ENCODE results near the gene U2AF2. TPM values are rescaled to one million over a fixed set of nuclear protein-coding genes. Genes with fewer than 3 reads are reported as not detected.

Gene U2AF2
- total RNA-seq, 1 experiment from 2014 or later = 80.3 TPM

- DNase-seq (ENCODE audit: low read depth) = no peak
Observed at GRCh38 chr19:55621673-55622231, 33.1 kb upstream of the U2AF2 start.

- no peak for DNase-seq (ENCODE audit: low read depth)
Observed at GRCh38 chr19:55622242-55622969, 32.4 kb upstream of the U2AF2 start.

- no peak for DNase-seq (ENCODE audit: low read depth)
Observed at GRCh38 chr19:55623130-55623529, 31.7 kb upstream of the U2AF2 start.

GRCh38 chr19:55623561-55623960 is 31.3 kb upstream of the U2AF2 start:
- no peak for DNase-seq (ENCODE audit: low read depth)

GRCh38 chr19:55624109-55625003 is 30.5 kb upstream of the U2AF2 start, which contains the start of gene ZNF784:
Gene ZNF784 (minus strand): TSS chr19:55624566. CDS start chr19:55624561, 5 bp downstream.
- peak; percentile 85 for DNase-seq (ENCODE audit: low read depth)

- DNase-seq (ENCODE audit: low read depth) = no peak
Observed at GRCh38 chr19:55625004-55625326, 29.9 kb upstream of the U2AF2 start.

- DNase-seq (ENCODE audit: low read depth) = no peak
Observed at GRCh38 chr19:55626350-55626749, 28.5 kb upstream of the U2AF2 start.

GRCh38 chr19:55632463-55632834 is 22.4 kb upstream of the U2AF2 start:
- DNase-seq (ENCODE audit: low read depth) = peak; percentile 89

GRCh38 chr19:55633861-55634260 is 21.0 kb upstream of the U2AF2 start:
- no peak for DNase-seq (ENCODE audit: low read depth)

- no peak for DNase-seq (ENCODE audit: low read depth)
Observed at GRCh38 chr19:55635334-55635717, 19.5 kb upstream of the U2AF2 start.

- no peak for DNase-seq (ENCODE audit: low read depth)
Observed at GRCh38 chr19:55635856-55636440, 18.9 kb upstream of the U2AF2 start.

GRCh38 chr19:55636723-55637122 is 18.1 kb upstream of the U2AF2 start:
- no peak for DNase-seq (ENCODE audit: low read depth)

- no peak for DNase-seq (ENCODE audit: low read depth)
Observed at GRCh38 chr19:55637534-55637933, 17.3 kb upstream of the U2AF2 start.

- peak; percentile 53 for DNase-seq (ENCODE audit: low read depth)
Observed at GRCh38 chr19:55638864-55639359, 15.9 kb upstream of the U2AF2 start.

GRCh38 chr19:55640043-55640576 is 14.7 kb upstream of the U2AF2 start:
- peak; percentile 77 for DNase-seq (ENCODE audit: low read depth)

- DNase-seq (ENCODE audit: low read depth) = peak; percentile 84
Observed at GRCh38 chr19:55640577-55641425, 14.0 kb upstream of the U2AF2 start, which contains the start of gene ZNF580. Gene ZNF580 (plus strand): TSS chr19:55641002. CDS start chr19:55642509, 1,507 bp downstream.

- DNase-seq (ENCODE audit: low read depth) = peak; percentile 34
Observed at GRCh38 chr19:55641426-55642152, 13.2 kb upstream of the U2AF2 start.

GRCh38 chr19:55642153-55643002 is 12.5 kb upstream of the U2AF2 start:
- DNase-seq (ENCODE audit: low read depth) = no peak

All from RPMI7951 (cell line).